Measurements from ENCODE around the gene ELAVL3.
"Not testable (repeated sequence)": the region's sequence is repeated elsewhere in the genome, so short reads cannot be mapped to it uniquely, and the experiment has no call there.

ELAVL3 gene

DNA sequence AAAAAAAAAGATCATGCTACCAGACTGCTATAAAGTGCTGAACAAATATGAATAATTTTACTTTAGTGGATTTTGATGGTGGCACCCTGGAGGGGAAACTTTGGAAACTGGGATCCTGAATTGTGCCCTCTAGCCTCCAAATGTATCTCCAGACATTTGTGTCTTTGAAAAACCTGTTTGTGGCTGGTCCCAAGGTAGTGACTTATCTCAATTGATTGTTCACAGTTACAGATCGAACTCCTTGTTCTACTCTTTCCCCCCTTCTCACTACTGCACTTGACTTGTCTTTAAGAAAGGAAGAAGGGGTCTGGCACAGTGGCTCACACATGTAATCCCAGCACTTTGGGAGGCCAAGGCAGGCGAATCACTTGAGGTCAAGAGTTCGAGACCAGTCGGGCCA lies 72.3 kb downstream of the ELAVL3 start:
- no peak for DNase-seq (ENCODE audit: low read depth in 1 of 2, low spot score in 1 of 2)

DNA sequence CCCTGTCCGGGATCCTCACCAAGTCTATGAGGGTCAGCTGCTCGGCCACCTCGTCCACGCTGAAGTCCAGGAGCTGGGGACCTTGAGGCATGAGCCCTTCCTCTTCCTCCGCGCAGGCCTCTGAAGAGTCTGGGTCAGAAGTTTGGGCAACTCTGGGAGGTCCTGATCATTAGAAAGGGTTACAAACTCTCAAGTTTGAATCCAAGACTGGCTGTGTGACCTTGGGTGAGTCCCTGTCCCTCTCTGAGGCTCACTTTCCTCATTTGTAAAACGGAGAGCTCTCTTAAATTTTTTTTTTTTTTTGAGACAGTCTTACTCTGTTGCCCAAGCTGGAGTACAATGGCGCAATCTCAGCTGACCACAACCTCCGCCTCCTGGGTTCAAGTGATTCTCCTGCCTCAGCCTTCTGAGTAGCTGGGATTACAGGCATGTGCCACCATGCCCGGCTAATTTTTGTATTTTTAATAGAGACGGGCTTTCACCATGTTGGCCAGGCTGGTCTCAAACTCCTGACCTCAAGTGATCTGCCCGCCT lies 74.1 kb downstream of the ELAVL3 start:
- not testable (repeated sequence) for DNase-seq (ENCODE audit: low read depth in 1 of 2, low spot score in 1 of 2)

DNA sequence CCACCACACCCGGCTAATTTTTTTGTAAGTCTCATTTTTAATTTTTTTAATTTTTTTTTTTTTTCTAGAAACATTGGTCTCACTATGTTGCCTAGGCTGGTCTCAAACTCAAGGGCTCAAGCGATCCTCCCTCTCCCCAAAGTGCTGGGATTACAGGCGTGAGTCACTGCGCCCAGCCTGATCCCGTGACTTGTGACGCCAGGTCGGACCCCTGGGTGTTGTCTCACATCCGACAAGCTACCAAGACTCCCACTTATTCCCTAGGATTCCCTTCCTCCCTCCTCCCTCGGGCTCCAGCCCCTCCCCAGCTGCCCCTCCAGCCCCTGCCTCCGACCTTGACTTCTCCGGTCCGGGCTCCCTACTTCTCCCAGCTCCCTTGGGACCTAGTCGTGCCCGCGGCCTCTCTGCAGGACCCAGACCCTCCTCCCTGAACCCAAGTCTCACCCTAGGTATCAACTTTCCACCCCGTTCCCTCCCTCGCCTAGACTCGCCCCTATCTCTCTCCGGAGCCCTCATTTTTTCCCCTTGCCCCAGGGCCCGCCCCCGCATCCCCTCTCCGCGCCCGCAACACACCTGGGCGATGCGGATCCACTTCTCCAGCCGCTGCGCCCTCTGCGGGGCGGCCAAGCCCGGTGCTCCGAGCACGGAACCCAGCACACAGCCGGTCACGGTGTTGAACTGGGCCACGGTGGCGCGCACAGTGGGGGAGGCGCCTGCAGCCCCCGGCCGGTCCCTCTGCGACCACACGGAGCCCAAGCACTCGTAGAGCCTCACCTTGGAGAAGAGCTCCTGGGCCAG lies 74.8 kb downstream of the ELAVL3 start:
- no peak for DNase-seq (ENCODE audit: low read depth in 1 of 2, low spot score in 1 of 2)

DNA sequence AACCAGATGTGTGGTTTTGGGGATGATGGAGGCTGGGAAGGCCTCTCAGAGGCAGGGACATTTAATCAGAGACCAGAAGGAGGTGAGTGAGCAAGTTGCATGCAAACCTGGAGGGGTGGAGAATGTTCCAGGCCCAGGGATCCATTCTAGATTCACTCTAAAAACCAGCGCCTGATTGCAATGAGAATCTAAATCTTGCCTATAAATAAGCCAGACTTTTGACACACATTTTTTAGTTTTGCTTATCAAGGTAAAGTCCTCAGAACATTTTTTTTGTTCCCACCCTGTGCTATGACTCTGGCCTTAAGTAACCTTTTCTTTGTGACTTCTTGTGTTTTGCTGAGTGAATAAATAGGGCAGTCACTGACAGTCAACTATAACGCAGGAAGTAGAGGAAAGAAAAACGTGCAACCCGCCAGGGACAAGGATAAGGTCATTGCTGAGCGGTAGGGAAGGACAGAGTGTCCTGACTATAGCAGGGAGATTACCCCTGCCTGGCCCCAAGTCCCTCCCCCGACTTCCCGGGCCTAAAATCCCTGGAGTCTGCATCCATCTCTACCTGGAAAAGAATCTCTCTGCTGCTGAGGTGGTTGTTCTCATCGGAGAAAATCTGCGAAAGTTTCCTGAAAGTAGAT lies 76.1 kb downstream of the ELAVL3 start:
- DNase-seq (ENCODE audit: low read depth in 1 of 2, low spot score in 1 of 2): no peak

DNA sequence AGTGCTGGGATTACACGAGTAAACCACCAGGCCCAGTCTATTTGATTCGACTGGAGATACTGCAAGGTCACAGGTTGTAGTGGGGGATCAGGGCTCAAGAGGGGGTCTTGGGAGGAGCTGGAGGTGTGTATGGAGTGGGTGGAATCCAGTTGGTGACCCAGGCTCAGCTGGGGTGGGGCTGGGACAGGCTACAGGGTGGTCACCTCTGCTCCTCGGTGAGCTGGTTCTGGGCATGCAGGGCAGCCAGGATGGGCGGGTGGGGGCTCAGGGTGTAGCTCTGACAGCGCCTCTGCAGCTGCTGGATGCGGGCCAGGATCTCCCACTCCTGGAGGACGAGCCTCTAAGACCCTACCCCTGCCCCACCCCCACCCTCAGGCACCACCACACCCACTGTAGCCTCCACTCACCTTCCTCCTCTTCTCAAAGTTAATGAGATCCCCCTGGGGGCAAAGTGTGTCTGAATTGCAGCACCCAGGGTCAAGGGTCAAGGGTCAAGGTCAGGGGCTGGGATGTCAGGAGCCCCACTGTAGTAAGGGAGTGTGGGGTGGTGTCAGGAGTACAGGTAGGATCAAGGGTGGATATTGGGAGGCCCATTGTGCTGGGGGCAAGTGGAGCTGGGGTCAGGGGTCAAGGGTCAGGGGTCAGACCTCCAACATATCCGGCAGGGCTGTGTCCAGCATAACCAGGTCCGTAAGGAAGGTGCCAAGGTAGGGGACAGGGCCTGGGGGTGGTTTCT lies 78.9 kb downstream of the ELAVL3 start:
- DNase-seq (ENCODE audit: low read depth in 1 of 2, low spot score in 1 of 2): no peak
